Ascending aorta (tissue), 2 donors: ENCODE data around the gene PYY. TPM values are rescaled to one million over a fixed set of nuclear protein-coding genes. Genes with fewer than 3 reads are reported as not detected.

Source experiments
- DNase-seq, 2 donors: peaks; one replicate each; pipeline ENCODE4 v3.0.0-alpha.2; 2019; ENCODE audit warnings: low spot score in 2 of 2
- H3K27ac ChIP-seq, 2 donors: fragments of 200-600 bp; sonication (generic); one replicate each; pipeline ENCODE4 v1.5.1; 2016 to 2017; ENCODE audit warnings: mild to moderate bottlenecking in 1 of 2
- H3K27me3 ChIP-seq: fragments of 200-600 bp; sonication (generic); one replicate; pipeline ENCODE4 v1.5.1; 2017
- H3K36me3 ChIP-seq, 2 donors: fragments of 200-600 bp; sonication (generic); one replicate each; pipeline ENCODE4 v1.5.1; 2016
- H3K4me1 ChIP-seq, 2 donors: fragments of 200-600 bp; sonication (generic); one replicate each; pipeline ENCODE4 v1.5.1; 2016 to 2017; ENCODE audit warnings: mild to moderate bottlenecking in 1 of 2
- H3K4me3 ChIP-seq, 2 donors: fragments of 200-600 bp; sonication (generic); one replicate each; pipeline ENCODE4 v1.5.1; 2016 to 2017; ENCODE audit warnings: mild to moderate bottlenecking in 1 of 2
- H3K9me3 ChIP-seq, 2 donors: fragments of 200-600 bp; sonication (generic); one replicate each; pipeline ENCODE4 v1.5.1; 2016
- CTCF ChIP-seq, 3 experiments: fragments of 200-600 bp in 2 of 3; fragments of 450-650 bp in 1 of 3; sonication (generic) in 2 of 3; IDR thresholded peaks; one replicate each; pipeline ENCODE4 v1.5.1; 2016 to 2019; ENCODE audit warnings: antibody characterized with exemption in 3 of 3, mild to moderate bottlenecking in 1 of 3, moderate library complexity in 1 of 3
- intact Hi-C: fragments of 100-400 bp; cut with DNase I; formaldehyde crosslinking; loops from one replicate; pipeline ENCODE4 v1.15.1; 2023
- total RNA-seq: library from RNA; depleted of rRNA; stranded (reverse); fragments of >200 nt; gene quantifications from one replicate; pipeline ENCODE4 v1.1.0, GENCODE V29; 2016

The PYY gene
- total RNA-seq, 1 donor from 2014 or later = not detected

DNA sequence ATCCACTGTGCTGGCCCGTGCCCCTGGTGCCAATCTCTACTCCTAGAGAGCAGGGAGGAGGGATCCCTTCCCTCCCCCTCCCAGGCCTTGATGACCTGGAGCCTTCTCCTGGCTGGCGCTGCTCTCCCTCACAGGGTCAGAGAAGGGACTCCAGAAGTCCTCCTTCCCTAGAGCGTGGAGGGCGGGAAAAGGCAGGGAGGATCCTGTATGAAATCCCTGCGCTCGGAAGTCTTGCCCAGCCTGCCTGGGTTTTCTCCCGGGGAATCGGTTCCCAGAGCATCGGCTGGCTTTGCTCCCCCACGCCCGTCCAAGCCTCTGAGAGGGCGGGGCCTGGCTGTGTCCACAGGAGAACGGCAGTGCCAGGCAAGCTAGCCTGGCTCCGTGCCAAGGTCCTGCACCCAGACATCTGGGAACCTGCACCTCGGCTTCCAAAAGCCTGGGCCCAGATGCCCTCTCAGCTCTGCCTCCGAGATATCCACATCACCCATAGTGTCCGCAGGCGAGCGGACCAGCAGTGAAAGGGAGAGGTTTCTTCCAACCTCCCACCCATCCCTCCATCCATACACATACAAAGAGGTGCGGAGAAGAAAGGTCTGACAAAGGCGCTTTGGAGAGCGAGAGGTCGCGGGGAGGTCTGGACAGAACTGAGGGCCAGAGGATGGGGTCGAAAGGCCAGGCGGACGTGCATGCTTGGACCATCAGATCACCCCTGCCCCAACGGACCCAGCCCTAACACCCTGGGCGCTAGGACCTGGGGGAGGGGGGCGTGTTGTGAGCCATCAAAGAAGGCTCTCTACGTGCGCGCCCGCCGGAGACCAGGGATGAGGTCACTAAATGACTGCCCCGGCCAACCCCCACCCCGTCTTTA is 47.5 kb downstream of the PYY start:
- peak; percentile 63 to 95 for DNase-seq
- H3K4me3 ChIP-seq = peak overlapping the region; percentile 75 to 81
- H3K27ac ChIP-seq = peak overlapping the region; percentile 89 to 96
- intact Hi-C loops = loop anchor here (10.0 kb wide), 3 partner anchors 419 to 1239 kb away; partner anchors contain the start of genes HEXIM1 and SLC25A39
- peaks cover 4 to 11% of the 10 kb centered on the region in 2 donors for H3K4me1 ChIP-seq
- H3K36me3 ChIP-seq = peaks cover 0 to 5% of the 10 kb centered on the region in 2 donors
- H3K27me3 ChIP-seq = no peaks in the 10 kb centered on the region
- H3K9me3 ChIP-seq = no peaks in the 10 kb centered on the region
- no peak for TF ChIP-seq CTCF (IDR thresholded peaks at IDR 0.05)

DNA sequence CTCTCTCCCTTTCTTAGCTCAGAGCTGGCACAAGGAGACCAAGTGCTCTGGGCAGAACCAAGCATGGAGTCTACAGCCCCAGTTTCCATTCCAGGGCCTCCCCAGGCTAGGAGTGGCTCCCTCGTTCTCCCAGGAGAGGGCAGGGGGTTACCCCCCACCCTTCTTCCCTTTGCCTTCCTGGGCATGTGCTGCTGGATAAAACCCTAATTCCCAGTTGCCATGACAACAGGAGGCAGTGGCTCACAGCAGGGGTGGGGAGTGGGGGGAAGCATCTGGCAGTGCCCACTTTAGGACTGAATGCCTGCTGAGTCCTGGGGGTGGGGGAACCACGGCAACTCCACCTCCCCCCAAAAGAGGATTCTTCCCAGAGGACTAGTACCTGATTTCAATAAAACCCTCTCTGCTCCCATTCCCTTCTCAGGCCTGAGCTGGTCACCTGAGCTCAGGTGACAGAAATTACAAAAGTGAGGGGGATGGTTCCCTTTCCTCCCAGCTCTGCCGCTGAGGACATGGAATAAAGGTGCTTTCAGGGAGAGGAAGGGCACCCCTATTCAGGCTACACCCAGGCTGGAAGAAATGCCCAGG is 48.2 kb downstream of the PYY start:
- peaks cover 0 to 5% of the 10 kb centered on the region in 2 donors for H3K36me3 ChIP-seq
- H3K9me3 ChIP-seq = no peaks in the 10 kb centered on the region
- H3K4me3 ChIP-seq = peak overlapping the region in 1 of 2 donors; percentile 81
- intact Hi-C loops = loop anchor here (10.0 kb wide), 3 partner anchors 419 to 1239 kb away; partner anchors contain the start of genes HEXIM1 and SLC25A39
- peak overlapping the region; percentile 89 to 96 for H3K27ac ChIP-seq
- peaks cover 10 to 15% of the 10 kb centered on the region in 2 donors for H3K4me1 ChIP-seq
- DNase-seq = no peak
- TF ChIP-seq CTCF (IDR thresholded peaks at IDR 0.05) = no peak
- no peaks in the 10 kb centered on the region for H3K27me3 ChIP-seq

Other genes with a start within 250 kb of the PYY start
- 15.1 TPM for gene SOST, start 195.1 kb downstream of the PYY start, total RNA-seq
- 70.5 TPM for gene DUSP3, start 175.0 kb downstream of the PYY start, total RNA-seq
- not detected for gene CFAP97D1, start 173.5 kb downstream of the PYY start, total RNA-seq
- 37.0 TPM for gene MPP3, start 120.8 kb downstream of the PYY start, total RNA-seq
- 45.9 TPM for gene CD300LG, start 106.8 kb downstream of the PYY start, total RNA-seq
- gene MPP2, start 46.4 kb downstream of the PYY start, total RNA-seq = 16.7 TPM
- gene PPY, start 11.5 kb downstream of the PYY start, total RNA-seq = not detected
- gene NAGS, start 50.7 kb upstream of the PYY start, total RNA-seq = 48.2 TPM
- gene TMEM101, start 61.0 kb upstream of the PYY start, total RNA-seq = 11.0 TPM
- 12.5 TPM for gene LSM12, start 112.7 kb upstream of the PYY start, total RNA-seq
- 111 TPM for gene G6PC3, start 116.8 kb upstream of the PYY start, total RNA-seq
- gene HDAC5, start 169.7 kb upstream of the PYY start, total RNA-seq = 189 TPM
- not detected for gene HROB, start 188.0 kb upstream of the PYY start, total RNA-seq
- not detected for gene ASB16, start 216.8 kb upstream of the PYY start, total RNA-seq
- 27.9 TPM for gene TMUB2, start 233.0 kb upstream of the PYY start, total RNA-seq
- 62.8 TPM for gene ATXN7L3, start 245.9 kb upstream of the PYY start, total RNA-seq